Medulla oblongata (tissue), 1 donor: ENCODE data around the gene TNFSF8.
A peak's percentile ranks its signal among the peaks of the same experiment; 100 is the strongest.

ENCODE experiments used
- DNase-seq: peaks from one replicate; pipeline ENCODE4 v3.0.0-alpha.2; 2015; ENCODE audit errors: extremely low spot score

The TNFSF8 gene

DNA sequence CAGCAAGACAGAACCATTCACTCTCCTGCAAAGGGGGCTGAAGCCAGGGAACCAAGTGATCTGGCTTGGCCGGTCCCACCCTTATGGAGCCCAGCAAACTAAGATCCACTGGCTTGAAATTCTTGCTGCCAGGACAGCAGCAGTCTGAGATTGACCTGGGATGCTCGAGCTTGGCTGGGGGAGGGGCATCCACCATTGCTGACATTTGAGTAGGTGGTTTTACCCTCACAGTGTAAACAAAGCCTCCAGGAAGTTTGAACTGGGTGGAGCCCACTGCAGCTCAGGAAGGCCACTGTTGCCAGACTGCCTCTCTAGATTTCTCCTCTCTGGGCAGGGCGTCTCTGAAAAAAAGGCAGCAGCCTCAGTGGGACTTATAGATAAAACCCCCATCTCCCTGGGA, 60.5 kb downstream of the TNFSF8 start:
- DNase-seq = no peak

DNA sequence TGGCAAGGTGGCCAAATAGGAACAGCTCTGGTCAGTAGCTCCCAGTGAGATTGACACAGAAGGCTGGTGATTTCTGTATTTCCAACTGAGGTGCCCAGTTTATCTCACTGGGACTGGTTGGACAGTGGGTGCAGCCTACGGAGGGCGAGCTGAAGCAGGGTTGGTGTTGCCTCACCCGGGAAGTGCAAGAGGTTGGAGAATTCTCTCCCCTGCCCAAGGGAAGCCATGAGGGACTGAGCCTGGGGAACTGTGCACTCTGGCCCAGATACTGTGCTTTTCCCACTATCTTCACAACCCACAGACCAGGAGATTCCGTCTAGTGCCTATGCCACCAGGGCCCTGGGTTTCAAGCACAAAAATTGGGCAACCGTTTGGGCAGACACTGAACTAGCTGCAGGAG, 61.0 kb downstream of the TNFSF8 start:
- no peak for DNase-seq

DNA sequence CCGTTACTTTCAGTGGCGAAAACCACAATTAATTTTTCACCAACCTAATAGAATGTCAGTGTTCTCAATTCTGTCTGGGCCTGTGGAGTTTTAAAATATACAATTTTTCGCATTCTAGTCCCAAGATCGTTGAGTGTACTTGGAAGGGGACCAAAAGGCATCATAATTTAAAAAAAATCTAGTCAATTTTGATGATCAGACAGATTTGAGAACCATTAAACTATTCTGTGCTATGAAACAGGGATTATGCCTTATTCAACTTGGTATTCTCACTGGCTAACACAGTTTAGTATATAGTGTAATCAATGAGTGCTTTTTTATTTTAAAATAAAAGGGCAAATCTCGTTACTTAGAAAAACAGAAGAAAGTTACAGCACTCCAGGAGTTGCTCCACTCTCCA, 63.1 kb downstream of the TNFSF8 start:
- no peak for DNase-seq

DNA sequence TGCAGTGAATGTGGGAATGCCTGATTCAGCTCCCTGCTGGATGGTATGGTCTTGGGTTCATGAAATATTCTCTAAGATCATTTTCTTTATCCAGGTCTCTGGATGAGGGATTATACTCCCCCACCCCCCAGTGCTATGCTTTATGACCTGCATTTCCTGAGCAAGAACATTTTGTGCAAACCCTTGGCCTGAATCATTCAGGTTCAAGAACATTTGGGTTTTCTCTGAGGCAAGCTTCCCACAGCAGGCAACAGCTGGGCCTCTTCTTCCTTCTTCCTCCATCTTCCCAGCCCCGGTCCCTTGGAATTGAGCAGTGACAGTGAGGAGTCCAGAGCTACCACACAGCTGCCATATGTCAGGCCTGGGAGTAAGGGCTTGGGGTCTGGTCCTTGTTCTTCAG, 65.9 kb downstream of the TNFSF8 start:
- DNase-seq = no peak

DNA sequence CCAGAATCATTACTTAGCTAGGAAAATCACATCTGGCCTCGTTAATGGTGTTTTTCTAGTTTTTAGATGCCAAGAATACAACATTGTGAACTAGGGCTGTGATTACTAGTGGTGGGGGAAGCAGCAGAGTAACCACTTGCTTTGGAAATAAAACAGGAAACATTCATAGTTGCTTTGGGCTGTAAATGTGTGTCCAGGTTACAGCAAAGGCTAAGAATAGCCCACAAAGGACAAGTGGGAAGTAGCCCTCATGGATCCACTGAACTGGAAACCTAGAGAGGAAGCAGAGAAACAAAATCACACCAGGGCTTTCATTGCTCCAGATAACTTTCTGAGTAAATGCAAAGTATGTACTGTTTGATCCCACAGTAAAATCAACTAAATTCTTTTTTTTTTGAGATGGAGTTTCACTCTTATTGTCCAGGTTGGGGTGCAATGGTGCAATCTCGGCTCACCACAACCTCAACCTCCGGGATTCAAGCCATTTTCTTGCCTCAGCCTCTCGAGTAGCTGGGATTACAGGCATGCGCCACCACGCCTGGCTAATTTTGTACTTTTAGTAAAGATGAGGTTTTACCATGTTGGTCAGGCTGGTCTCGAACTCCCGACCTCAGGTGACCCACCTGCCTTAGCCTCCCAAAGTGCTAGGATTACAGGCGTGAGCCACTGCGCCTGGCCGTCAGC, 68.3 kb downstream of the TNFSF8 start:
- no peak for DNase-seq

DNA sequence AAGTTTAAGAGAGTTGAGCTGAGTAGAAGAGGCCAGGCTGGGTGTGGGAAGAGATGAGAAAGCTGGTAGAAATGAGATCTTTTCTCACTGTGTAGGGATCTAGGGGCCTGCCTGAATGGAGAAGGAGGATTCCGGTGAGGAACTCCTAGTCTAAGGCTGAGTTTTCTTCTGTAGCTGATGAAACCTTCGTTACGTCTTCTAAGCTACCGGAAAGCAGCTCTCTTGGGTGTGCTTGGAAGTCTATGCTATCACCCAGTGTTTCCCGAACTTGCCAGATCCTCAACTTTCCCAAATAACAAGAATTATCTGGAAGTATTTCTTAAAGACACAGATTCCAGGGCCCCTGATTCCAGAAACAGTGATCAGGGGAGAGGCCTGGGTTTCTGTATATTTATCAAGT, 69.1 kb downstream of the TNFSF8 start:
- no peak for DNase-seq

DNA sequence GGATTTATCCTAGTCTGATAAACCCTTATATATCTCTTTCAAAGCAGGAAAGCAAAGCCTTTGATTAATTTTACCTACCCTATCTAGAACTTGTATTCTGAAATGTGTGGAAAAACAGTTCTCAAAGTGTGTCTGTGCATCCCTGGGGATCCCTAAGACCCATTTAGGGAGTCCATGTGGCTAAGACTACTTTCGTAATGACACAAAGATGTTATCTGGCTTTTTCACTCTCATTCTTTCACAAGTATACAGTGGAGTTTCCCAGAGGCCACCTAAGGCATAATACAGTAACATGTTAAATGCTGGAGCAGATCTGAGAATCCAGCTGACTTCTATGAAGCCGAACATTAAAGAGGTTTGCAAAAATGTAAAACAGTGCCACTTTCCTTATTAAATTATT, 70.2 kb downstream of the TNFSF8 start:
- DNase-seq = no peak

DNA sequence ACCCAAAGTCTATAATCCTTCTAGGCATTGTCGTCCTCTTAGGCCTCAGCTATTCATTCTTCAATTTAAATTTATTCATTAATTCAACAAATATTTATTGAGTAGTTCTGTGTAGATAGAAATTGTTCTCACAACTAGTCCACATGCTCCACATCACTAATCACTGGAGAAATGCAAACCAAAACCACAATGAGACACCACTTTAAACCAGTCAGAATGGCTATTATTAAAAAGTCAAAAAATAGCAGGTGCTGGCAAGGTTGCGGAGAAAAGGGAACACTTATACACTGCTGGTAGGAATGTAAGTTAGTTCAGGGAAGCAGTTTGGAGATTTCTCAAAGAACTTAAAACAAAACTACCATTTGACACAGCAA, 73.5 kb downstream of the TNFSF8 start:
- DNase-seq = no peak

DNA sequence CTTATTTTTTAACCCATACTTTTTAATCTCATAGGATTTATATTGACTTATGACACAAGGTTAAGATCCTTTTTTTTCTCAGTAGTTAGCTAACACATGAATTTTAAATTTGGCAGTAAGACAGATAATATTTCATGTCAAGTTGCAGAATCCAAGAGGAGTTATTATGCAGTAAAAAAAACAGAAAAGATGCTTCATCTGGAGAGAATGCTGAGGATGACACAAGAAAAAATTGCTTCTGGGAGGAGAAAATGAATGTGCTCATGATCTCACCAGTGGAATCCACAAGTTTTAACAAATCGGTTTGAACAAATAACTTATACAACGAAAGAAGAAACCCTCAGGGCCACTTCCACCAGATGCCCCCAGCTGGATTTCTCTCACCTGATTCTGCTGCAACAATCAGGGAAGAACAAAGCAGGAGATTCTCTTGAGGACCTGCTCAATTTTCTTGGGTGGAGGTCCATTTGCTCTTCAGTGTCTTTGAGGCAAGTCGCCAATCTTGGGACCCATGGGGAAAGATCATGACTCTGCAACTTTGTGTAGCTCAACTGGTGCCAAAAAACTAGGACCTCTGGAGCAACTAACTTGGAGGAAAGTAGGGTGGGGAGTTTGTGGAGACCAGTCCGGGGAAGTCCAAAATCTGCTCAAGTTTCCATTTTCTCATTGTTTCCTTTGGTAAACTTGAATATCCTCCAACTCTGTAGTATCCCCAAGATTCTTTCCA, 74.0 kb downstream of the TNFSF8 start:
- no peak for DNase-seq

DNA sequence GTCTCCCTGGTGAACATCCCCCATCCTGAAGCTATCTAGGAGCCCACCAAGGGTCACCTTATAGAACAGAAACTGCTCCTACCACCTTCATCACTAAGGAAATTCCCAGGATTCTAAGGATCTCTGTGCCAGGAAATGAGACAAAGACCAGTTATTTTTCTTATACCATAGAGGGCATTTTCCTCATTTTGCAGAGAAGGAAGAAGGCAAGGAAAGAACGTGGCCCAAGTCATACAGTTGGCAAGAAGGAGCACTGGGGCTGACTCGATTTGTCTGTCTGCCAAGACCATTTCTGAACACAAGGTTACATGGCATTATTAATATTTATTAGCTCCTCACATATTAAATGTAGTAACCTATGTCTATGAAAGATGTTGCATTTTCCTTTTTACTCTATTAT, 74.9 kb downstream of the TNFSF8 start:
- DNase-seq = no peak

DNA sequence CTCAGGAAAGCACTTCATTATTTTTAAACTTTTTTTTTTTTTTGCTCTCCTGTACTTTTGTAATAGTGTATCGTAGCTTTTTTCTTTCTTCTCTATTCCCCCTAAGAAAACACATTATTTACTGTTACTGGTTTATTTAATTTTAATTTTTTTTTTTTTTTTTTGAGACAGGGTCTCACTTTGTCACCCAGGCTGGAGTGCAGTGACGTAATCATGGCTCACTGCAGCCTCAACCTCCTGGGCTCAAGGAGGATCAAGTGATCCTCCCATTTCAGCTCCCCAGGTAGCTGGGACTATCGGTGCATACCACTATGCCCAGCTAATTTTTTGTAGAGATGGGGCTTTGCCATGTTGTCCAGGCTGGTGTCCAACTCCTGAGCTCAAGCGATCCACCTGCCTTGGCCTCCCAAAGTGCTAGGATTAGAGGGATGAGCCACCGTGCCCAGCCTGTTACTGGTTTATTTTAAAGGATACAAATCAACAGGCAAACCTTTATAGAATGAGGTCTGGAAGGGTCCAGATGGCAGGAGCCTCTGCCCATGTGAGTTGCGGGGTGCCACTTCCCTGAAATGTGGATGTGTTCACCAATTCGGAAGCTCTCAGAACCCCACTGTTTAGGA, 75.5 kb downstream of the TNFSF8 start:
- DNase-seq = no peak

DNA sequence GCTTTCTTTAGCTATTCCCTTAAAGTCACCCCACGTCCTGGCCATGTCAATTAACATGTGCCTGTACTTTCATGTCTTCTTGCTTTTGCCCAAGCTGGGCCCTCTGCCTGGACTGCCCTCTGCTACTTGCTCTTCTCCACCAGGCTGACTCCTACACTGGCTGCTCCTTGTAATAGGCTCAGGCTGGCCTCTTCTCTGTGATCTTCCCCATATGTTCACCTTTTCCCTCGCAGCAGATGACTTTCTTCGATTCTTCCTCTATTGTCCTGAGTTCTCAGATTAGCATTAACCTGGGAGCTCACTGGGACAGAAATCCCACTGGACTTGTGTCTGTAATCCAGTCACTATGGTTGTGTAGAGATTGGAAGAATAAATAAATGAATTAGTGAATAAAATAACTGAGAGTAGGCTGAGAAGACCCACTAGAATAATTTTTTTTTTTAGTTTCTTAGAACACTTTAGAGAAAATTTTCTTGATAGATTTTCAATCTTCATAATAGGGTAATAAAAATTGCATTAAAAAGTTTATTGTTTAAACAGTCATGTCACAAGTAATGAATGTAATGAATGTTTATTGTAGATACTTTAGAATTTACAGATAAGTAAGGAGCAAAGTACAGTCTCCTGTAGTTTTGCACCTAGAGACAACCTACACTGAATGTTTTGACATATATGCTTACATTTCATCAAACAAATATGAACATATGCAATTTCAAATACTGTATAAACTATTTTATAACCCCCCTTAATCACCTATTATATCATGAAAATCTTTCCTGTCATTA, 77.1 kb downstream of the TNFSF8 start:
- DNase-seq = no peak

DNA sequence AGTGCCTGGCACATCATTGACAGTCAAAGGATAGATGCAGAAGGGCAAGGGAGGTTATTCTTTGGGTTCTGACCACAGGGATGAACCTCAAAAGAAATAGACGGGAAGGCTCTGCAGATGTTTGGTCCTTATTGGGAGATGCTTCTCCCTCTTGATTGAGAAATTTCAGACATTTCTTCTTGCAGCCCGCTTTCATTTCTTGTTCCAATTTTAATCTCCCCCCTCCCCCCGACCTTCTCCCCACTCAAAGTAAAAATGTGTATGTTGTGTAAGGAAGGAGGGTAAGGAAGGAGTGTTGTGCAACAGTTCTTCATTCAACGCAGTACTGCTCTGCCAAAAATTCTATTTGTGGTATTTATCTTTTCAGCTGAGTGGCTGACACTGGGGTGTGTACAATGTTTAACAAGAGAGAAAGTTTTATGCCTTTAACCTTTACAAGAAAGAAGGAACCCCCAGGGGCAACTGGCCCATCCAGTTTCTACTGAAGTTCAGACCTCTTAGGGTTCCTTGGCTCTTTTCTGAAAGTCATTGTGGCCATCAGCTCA, 78.3 kb downstream of the TNFSF8 start:
- DNase-seq = peak; percentile 54

DNA sequence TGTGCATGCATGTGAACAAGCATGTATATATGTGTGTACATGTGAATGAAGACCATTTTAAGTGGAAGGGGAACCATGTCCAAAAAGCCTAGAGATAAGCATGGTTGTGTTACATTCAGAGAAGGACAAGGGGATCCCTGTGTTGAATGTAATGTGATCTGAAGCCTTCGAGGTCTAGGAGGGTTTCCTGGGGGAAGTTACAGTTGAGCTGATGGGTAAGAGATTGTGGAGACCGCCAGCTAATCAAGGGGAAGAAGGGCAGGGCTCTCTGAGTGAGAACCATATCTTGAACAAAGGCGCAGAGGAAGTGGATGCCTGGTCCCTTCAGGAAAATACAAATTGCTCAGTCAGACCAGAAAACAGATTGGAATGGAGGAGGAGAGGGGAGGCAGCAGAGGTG, 79.1 kb downstream of the TNFSF8 start:
- peak; percentile 9 for DNase-seq
